DMS114 treated with DMSO at 0.1 percent for 48 hours (cell line): ENCODE results near the gene RNF217.
"Not testable (repeated sequence)": the region's sequence is repeated elsewhere in the genome, so short reads cannot be mapped to it uniquely, and the experiment has no call there.

Experiments
- DNase-seq: peaks from one replicate; lab custom pipeline; 2025; ENCODE audit not compliant: unreplicated experiment; lab: John Stamatoyannopoulos, UW

Gene RNF217

DNA sequence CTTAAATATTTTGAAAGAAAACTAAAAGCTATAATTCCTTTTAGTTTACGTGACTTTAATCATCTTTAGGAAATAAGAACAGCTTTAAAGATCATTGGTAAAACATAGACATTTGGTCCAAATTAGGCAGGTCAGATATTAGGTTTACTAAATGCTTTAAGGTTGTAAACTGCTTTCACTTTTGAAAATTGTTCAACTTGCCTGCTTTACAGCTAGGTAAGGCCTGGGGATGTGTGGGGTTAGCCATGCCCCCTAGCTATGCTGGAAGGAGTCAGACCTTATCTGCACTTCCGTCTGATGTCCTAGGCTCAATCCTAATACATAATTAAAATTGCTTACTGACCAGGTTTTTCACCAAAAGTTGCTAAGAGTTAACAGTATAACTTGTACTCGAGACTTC, 160.8 kb downstream of the RNF217 start:
- DNase-seq = no peak

GRCh38 chr6:125123468-125124048, 161.3 kb downstream of the RNF217 start:
- DNase-seq = no peak

- no peak for DNase-seq
Observed at GRCh38 chr6:125124049-125124669, 161.9 kb downstream of the RNF217 start.

- not testable (repeated sequence) for DNase-seq
Observed at GRCh38 chr6:125125856-125126255, 163.6 kb downstream of the RNF217 start.

DNA sequence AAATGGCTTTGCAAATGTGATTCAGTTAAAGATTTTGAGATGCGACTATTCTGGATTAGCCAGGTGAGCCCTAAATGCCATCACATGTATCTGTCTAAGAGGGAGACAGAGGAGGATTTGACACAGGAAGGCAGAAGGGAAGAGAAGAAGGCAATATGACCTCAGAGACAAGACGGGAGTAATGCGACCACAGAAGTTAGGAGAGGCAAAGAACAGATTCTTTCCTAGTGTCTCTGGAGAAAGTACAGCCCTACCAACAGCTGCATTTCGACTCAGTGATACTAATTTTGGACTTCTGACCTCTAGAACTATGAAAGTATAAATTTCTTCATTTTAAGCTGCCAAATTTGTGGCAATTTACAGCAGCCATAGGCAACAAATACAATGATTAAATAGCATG, 167.1 kb downstream of the RNF217 start:
- DNase-seq = no peak

DNA sequence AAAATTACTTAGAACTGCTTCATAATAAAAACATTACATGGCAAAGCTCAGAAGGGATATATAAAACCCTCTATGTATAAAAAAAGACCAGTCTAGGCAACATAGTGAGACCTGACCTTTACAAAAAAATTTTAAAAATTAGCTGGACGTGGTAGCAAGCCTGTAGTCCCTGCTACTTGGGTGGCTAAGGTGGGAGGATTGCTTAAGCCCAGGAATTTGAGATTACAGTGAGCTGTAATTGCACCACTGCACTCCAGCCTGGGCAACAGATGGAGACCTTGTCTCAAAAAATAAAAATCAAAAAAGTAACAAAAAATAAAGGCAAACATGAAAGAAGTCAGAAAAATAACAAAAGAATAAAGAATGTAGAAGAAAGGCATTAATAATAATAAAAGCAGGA, 169.8 kb downstream of the RNF217 start:
- DNase-seq = no peak

DNA sequence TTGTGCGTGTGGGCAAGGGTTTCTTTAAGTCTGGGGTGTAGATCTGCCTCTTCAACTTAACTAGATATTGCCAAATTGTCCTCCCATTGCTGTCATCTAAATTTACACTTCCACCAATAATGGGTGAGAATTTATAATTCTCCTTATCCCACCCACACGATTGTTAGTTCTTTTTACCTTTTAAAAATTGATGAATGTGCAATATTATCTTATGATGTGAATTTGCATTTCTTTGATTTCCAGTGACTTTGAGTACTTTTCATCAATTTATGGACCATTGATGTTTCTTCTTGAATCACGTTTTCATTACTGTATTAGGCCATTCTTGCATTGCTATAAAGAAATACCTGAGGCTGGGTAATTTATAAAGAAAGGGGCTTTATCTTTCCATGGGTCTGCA, 174.1 kb downstream of the RNF217 start:
- no peak for DNase-seq

DNA sequence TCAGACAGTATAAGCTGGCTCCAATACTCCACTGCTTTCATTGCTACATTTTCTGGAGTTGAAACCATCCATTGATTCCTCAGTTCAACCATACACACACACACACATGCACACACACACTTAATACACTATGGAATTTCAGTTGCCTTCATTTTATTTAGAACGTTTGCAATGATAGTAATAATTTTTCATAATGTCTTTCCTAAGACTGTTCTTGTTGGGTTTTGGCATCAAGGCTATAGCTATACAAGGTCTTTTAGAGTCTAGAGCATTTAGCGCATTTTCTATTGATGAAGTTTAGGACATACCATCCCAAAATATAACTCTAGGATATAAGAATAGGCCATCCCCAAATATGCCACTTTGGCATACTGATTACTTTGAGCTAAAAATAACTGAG, 175.8 kb downstream of the RNF217 start:
- no peak for DNase-seq

GRCh38 chr6:125140808-125141207, 178.6 kb downstream of the RNF217 start:
- no peak for DNase-seq
